GM12874 (cell line): Measurements from ENCODE around the gene FBXO34.

Source experiments
- TF ChIP-seq, protein P1 (sequence below): IDR thresholded peaks from 2 replicates; pipeline ENCODE4 v1.5.1; 2011; ENCODE audit warnings: low read depth, mild to moderate bottlenecking, control low read depth, low read length, moderate library complexity; ENCODE audit not compliant: insufficient read depth

Gene FBXO34

DNA sequence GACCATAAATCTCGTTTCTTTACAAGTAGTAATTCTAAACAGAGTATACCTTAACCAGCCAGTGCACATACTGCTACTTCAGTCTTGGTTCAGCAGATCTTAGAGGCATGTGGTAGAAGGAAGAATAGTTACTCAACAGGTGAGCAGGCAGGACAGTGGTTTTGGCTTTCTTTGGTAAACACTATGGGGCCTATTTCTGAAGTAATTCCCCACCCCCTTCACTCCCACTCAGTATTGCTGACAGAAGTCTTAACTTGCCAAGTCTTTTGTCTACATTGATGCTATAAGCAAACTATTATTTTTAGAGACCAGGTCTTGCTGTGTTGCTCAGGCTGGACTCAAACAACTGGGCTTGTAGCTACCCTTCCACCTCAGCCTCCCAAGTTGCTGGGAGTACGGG is 68.5 kb downstream of the FBXO34 start:
- TF ChIP-seq, protein P1, sequence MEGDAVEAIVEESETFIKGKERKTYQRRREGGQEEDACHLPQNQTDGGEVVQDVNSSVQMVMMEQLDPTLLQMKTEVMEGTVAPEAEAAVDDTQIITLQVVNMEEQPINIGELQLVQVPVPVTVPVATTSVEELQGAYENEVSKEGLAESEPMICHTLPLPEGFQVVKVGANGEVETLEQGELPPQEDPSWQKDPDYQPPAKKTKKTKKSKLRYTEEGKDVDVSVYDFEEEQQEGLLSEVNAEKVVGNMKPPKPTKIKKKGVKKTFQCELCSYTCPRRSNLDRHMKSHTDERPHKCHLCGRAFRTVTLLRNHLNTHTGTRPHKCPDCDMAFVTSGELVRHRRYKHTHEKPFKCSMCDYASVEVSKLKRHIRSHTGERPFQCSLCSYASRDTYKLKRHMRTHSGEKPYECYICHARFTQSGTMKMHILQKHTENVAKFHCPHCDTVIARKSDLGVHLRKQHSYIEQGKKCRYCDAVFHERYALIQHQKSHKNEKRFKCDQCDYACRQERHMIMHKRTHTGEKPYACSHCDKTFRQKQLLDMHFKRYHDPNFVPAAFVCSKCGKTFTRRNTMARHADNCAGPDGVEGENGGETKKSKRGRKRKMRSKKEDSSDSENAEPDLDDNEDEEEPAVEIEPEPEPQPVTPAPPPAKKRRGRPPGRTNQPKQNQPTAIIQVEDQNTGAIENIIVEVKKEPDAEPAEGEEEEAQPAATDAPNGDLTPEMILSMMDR: no peak

DNA sequence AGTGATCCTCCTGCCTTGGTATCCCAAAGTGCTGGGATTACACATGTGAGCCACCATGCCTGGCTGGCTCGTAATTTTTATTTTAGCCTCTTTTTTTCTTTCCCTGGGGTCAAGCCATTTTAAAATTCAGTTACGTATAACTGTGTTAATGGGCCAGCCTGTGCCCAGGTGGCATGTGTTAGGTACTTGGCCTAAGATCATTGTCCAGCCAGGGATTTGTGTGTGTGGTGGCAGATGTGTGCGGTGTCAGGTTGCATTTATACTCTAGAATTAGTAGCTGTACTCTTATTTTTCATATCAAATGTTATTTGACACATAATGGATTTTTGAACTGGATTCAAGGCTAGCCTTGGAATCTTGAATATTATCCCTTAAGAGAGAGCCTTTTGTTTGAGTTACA is 69.3 kb downstream of the FBXO34 start:
- TF ChIP-seq, protein P1: no peak

DNA sequence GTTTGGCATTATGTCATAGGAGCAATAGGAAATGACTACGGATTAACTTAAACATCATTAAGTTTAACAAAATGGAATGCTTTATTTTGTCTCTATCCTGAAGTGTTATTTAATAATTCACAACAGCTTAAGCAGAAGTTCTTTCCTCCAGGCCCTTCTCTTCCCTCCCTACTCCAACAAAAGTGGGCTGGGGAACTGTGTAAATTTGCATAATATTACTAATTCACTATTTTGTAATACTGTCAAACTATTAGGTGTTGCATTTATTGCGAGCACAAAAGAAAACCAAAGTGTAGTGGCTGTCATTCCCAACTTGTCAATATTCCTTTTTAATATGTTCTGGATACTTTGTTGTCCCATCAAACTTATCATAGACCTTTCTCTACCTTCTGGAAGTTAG is 70.6 kb downstream of the FBXO34 start:
- TF ChIP-seq, protein P1: no peak

DNA sequence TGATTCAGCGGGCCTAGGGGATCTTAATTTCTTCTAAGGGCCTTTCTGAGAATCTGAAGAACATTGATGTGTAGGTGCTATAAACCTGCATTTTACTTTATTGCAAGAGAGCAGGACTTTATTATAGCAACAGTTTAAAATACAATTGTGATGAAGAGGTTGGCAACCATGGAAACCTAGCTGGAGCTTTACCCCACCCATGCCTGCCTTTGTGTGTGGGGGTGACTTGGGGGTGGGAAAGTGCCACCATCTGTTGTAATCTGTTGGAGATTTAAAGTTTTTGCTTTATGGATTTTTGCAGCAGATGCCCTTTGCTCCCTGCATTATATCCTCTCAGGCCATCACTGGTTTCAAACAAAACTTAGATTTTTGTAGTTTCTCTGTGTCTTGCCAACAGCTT is 75.8 kb downstream of the FBXO34 start:
- TF ChIP-seq, protein P1: no peak

DNA sequence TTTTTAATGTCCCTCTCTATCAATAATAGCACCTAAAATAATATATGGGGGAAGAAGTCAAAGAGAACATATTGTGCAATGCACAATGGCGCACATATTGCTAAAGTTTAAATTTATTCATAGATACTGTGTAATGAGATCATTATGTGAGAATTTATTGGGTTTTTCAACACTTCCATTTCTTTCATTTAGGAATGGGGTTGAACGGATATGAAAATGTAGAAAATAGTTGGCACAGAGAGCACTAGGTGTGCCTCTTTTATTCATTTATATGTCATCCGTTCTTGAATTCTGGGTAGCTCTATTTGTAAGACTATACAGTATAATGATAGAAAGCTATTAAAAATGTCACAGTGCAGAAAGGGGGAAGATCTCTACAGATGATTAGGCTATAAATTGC is 76.5 kb downstream of the FBXO34 start:
- TF ChIP-seq, protein P1: no peak

DNA sequence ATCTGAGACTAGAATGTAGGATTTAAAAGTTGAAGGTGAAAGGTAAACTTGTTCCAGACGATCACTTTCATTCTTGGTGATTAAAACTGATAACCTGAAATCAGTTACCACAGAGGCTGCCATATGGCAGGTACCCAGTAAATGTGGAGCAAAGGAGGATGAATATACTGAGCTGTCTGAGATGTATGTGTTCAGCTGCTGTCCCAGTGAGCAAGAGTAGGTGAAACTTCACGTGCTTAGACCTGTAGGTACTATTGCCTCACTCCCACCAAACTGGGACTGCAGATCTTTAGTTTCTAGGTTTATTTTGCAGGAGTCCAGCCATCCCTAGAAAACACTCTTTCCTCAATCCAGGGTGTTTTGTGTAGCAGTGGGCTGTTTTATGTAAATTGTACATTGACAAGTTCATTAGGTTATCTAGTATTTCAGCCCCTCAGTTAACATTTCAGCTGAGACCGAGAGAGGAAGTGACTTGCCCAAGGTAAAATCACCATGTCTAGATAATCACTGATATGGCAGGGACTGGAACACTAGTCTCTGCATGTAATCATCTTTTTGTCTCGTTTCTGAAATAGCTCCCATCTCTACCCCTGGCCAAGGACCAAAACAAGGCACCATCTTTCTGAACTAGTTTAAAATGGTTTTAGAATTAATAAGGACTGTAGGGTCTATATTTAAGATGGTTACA is 77.7 kb downstream of the FBXO34 start:
- TF ChIP-seq, protein P1: no peak

DNA sequence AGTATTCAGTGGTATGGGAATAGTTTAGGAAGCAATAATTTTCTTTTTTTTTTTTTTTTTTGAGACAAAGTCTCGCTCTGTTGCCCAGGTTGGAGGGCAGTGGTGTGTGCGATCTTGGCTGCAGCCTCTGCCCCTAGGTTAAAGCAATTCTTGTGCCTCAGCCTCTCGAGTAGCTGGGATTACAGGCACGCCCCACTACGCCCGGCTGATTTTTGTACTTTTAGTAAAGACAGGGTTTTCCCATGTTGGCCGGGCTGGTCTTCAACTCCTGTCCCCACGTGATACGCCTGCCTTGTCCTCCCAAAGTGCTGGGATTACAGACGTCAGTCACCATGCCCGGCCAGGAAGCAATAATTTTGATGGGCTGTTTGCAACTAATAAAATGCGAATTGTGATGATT is 78.3 kb downstream of the FBXO34 start:
- TF ChIP-seq, protein P1: no peak

DNA sequence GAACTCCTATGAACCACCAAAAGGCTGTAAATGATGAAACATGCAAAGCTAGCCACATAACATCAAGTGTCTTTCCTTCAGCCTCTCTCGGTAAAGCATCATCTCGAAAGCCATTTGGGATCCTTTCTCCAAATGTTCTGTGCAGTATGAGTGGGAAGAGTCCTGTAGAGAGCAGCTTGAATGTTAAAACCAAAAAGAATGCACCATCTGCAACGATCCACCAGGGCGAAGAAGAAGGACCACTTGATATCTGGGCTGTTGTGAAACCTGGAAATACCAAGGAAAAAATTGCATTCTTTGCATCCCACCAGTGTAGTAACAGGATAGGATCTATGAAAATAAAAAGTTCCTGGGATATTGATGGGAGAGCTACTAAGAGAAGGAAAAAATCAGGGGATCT is 79.2 kb downstream of the FBXO34 start:
- TF ChIP-seq, protein P1: no peak
